Midbrain (tissue), 1 donor: Measurements from ENCODE around the gene LITAF.
"Not testable (repeated sequence)": the region's sequence is repeated elsewhere in the genome, so short reads cannot be mapped to it uniquely, and the experiment has no call there.

Experiments
- DNase-seq: peaks from one replicate; lab custom pipeline; 2025; lab: John Stamatoyannopoulos, UW

LITAF gene

DNA sequence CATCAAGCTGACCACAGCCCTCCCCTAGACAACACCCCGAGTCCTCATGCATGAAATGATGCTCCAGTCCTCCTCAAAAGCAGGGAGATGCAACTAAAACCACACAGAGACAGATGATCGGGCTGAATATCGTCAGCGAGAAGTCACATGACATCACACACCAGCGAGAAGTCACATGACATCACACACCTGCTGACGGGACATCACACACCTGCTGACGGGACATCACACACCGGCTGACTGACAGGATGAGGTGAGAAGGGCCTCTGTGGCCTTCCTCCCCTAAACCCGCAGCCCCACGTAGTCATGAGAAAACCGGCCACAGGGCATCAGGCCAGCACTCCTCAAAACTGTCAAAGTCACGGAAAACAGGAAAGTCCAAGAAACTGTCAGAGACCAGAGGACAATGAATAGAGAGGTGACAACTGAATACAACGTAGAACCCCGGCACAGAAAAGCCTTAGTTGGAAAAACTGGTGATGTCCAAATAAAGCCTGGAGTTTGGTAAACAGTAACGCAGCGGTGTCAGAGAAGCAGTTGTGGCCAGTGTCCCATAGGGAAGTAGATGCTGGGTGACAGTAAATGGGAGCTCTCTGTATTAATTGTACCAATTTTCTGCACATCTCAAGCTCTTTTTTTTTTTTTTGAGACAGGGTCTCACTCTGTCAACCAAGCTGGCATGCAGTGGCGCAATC lies 14.3 kb downstream of the LITAF start:
- no peak for DNase-seq

GRCh38 chr16:11571549-11571948 lies 15.2 kb downstream of the LITAF start:
- no peak for DNase-seq

DNA sequence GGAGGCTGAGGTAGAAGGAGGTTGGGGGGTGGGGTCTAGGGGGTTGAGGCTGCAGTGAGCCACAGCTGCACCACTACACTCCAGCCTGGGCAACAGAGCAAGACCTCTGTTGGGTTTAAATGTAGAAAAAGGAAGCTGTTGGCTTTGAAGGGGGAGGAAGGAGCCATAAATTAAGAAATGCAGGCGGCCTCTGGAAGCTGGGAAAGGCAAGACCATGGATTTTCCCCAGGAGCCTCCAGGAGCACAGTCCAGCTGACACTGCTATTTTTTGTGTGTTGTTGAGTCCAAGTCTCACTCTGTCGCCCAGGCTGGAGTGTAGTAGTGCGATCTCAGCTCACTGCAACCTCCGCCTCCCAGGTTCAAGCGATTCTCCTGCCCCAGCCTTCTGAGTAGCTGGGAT lies 15.9 kb downstream of the LITAF start:
- no peak for DNase-seq

DNA sequence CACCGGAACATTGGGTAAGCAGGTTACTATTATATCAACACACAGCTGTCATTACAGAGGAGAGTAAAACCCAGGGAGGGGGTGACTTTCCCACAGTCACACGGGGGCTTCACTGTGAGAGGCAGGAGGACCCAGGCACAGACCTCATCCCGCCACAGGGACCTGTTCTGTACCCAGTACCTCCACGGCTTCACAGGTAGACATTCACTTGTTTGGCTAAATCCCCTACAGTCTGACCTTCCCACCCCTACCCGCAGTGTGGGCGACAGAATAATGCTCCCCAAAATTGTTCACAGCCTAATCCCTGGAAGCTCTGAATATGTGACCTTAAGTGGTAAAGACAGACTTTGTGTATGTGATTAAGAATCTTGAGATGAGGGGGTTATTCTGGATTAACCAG lies 16.5 kb downstream of the LITAF start:
- DNase-seq: no peak

GRCh38 chr16:11566398-11566797 lies 20.3 kb downstream of the LITAF start:
- DNase-seq: no peak

DNA sequence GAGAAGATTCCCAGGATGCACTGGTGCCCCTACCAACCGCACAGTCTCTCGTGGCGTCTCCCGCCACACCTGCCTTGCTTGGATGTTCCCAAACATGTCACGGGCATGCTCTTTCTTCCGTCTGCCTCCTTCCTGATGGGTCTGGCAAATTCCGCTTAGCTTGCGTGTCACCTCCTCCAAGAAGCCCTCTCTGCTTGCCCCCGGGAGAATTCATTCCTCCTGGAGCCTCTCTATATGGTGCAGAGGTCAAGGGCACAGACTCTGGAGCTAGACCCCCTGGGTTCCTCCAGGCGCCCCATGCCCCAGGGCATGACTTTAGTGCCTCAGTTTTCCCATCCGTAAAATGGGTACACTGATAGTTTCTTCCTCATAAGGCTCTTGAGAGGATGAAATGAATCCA lies 21.1 kb downstream of the LITAF start:
- no peak for DNase-seq

- DNase-seq: no peak
These were observed 22.4 kb downstream of the LITAF start for GRCh38 chr16:11564046-11564926.

DNA sequence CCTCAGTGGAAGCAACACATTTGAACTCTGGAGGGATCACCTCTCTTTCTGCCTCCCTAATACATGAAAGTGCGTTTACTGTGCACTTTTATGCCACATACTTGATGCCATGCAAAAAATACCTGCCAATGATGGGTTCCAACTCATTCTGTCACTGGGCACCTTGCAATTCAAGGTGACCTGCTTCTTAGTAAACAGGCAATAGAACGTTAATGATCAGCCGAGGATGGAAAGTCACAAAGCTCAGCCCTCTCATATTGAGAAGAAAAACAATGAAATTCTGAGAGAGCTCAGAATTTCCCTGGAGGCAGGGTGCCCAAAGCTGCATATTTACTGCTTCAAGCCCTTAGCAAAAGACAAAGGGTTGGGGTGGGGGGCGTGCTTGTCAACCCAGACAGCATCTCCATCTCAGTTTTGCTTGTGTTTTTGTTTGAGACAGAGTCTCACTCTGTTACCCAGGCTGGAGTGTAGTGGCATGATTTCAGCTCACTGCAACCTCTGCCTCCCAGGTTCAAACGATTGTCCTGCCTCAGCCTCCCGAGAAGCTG lies 23.2 kb downstream of the LITAF start:
- no peak for DNase-seq

DNA sequence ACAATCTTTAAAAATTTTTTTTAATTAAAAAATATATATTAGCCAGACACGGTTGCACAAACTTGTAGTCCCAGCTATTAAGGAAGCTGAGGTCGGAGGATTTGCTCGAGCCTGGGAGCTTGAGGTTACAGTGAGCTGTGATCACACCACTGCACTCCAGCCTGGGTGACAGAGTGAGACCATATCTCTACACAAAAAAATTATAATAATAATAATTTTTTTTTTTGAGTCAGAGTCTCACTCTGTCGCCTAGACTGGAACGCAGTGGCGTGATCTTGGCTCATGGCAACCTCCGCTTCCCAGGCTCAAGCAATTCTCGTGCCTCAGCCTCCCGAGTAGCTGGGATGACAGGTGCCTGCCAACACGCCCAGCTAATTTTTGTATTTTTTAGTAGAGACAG lies 23.8 kb downstream of the LITAF start:
- DNase-seq: no peak

GRCh38 chr16:11562411-11562810 lies 24.3 kb downstream of the LITAF start:
- no peak for DNase-seq

DNA sequence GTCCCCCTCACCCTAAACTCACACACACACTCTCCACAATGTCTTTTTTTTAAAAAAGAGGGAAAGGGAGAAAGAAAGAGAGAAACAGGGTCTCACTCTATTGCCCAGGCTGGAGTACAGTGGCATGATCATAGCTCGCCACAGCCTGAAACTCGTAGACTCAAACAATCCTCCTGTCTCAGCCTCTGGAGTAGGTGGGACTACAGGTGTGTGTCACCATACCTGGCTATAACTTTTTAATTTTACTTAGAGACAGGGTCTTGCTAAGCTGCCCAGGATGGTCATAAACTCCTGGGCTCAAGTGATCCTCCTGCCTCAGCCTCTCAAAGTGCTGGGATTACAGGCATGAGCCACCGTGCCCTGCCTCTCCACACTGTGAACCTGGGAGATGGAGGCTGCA lies 24.9 kb downstream of the LITAF start:
- DNase-seq: no peak

DNA sequence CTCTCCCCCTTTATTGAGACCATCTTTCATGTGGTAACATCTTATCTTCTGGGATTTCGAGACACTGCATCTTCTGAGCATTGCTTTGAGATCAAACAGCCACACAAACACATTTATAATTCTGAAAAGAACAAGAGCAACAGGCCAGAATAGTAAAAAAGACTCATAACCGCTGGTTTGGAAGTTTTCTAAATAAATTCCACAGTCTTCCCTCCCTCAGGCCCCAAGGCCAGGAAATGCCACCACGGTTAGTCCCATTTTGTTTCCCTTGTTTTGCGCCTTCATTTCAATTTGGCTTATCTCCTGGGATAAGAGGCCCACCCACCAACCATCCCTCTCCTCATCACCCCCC lies 25.3 kb downstream of the LITAF start:
- no peak for DNase-seq

DNA sequence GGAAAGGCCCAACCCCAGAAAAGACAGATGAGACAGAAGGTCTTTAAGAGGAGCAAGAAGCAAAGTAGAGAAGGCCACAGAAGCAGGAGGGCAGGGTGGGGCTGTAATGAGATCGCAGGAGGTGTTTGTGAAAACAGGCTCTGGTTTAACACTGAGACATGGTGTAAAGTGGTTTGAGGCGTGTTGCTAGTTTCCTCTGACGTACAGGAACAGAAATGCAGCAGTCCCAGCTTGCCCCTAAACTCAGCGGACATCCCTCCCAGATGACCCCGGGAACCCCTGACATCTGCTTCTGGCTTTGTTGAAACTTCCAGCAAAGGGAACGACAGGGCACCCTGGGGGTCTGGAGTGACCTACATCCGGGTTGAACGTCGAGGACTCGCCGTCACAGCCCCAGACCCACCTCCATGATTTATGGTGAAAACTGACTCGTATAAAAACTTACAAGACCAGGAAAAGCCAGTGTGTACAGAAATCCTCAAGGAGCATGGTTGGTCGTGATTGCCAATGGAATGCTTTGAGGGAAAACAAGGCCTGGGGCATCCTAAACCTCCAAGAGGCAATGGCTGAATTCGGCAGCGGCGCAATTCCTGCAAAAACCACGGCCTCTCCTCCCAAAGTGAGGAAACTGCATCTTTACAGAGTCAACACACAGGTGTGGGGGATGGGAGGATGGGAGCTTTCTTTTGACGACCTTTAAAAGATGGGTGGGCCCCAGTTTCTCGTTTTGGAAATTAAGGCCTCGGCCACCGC lies 25.8 kb downstream of the LITAF start:
- DNase-seq: no peak

DNA sequence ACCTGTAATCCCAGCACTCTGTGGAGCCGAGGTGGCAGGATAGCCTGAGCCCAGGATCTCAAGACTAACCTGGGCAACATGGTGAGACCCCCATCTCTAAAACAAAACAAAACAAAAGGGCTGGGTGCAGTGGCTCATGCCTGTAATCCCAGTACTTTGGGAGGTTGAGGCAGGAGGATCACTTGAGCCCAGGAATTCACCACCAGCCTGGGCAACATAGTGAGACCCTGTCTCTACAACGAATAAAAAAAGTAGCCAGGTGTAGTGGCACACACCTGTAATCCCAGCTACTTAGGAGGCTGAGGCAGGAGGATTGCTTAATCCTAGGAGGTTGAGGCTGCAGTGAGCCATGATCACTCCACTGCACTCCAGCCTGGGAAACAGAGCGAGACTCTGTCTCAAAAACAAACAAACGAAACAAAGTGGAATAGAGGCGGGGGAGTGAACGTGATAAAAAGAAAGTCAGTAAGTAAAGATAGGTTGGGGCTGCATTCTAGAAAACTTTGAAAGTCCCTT lies 28.4 kb downstream of the LITAF start:
- DNase-seq: not testable (repeated sequence)

DNA sequence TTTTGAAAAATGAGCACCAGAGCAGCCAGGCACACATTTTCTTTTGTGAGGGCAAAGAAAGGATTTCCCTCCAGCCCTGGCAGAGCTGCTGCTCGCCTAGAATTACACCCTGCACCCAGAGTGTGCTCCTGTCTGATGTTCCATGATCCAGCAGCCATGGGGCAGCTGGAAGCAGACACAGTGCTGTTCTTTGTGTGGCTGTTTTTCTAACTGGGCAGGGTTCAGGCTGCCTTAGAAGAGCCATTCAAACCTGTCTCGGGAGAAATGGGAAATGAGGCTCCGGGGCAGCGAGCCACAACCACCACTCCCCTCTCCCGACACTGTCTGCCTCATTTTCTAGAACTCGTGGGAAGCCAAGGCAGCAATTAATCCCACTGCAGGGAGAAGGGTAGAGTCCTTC lies 28.9 kb downstream of the LITAF start:
- DNase-seq: peak; percentile 88

- no peak for DNase-seq
These were observed 29.6 kb downstream of the LITAF start for GRCh38 chr16:11556945-11557720.

- no peak for DNase-seq
These were observed 30.4 kb downstream of the LITAF start for GRCh38 chr16:11556214-11556819.

- no peak for DNase-seq
These were observed 32.7 kb downstream of the LITAF start for GRCh38 chr16:11554053-11554452.

DNA sequence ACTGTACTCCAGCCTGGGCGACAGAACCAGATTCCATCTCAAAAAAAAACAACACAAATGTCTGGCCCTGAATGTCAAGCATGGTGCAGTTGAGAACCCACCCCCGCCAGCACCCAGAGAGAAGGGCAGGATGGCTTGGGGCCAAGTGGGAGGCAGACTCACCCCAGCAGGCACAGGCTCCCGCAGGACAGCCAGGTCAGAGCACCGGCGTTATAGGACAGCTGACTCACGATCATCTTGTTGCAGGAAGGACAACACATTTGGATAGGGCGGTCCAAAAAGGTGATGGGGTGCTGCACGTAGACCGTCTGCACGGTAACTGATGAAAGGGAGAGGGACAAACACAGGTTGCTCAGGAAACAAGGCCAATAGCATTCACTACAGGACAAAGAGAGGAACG lies 33.3 kb downstream of the LITAF start:
- no peak for DNase-seq

GRCh38 chr16:11552440-11552839 lies 34.3 kb downstream of the LITAF start:
- no peak for DNase-seq

DNA sequence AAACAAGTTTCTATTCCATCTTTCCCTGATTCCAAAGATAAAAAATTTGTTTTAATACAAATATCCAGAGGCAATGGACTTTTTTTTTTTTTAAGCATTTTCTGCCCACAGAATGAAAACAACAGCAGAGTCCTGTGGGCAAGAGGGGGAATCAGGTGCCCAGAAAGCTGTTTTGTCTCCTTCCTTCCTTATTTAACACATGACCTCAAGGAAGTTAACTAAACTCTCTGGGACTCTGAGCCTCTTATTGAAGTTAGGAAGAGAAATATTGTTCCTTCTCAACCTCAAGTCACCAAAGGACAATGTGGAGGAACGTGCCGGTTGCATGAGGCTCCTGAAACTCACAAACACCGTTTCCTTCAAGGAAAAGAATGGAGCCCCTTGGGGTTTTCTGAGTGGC lies 34.9 kb downstream of the LITAF start:
- DNase-seq: no peak
